SK-N-MC (cell line): ENCODE data around the gene PYHIN1.

ENCODE experiments used
- EZH2 ChIP-seq: fragments of 200-600 bp; sonication (generic); IDR thresholded peaks from one replicate; pipeline ENCODE4 v1.6.1; 2017; ENCODE audit warnings: antibody characterized with exemption
- FOXP2 ChIP-seq: optimal IDR thresholded peaks from 2 replicates; pipeline ENCODE3; 2011; ENCODE audit warnings: mild to moderate bottlenecking, moderate library complexity; ENCODE audit not compliant: insufficient read depth; ENCODE audit errors: extremely low read length, control extremely low read depth

DNA sequence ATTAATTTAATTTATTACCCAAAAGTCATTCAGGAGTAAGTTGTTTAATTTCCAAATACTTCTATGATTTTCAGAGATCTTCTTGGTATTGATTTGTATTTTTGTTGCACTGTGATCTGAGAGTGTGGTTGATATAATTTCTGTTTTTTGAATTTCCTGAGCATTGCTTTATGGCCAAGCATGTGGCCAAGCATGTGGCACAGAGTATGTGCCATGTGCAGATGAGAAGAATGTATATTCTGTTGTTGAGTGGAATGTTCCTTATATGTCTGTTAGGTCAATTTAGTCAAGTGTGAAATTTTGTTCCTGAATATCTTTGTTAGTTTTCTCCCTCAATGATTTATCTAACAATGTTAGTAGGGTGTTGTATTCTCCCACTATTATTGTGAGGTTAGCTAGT lies 53.0 kb downstream of the PYHIN1 start:
- TF ChIP-seq EZH2, result no peak
- TF ChIP-seq FOXP2, result no peak
